HG03354 (cell line): ENCODE measurements around the gene GPR89A.
"Not testable (repeated sequence)": the region's sequence is repeated elsewhere in the genome, so short reads cannot be mapped to it uniquely, and the experiment has no call there.

ENCODE experiments used
- ATAC-seq: cut with Tn5 transposase; IDR thresholded peaks from one replicate; pipeline ENCODE4 v1.9.1; 2021; ENCODE audit warnings: mild to moderate bottlenecking; ENCODE audit not compliant: unreplicated experiment, poor library complexity, severe bottlenecking

The GPR89A gene

GRCh38 chr1:145711213-145711651 lies 103.4 kb downstream of the GPR89A start:
- no peak for ATAC-seq

GRCh38 chr1:145714524-145715111 lies 106.8 kb downstream of the GPR89A start:
- ATAC-seq, result no peak

DNA sequence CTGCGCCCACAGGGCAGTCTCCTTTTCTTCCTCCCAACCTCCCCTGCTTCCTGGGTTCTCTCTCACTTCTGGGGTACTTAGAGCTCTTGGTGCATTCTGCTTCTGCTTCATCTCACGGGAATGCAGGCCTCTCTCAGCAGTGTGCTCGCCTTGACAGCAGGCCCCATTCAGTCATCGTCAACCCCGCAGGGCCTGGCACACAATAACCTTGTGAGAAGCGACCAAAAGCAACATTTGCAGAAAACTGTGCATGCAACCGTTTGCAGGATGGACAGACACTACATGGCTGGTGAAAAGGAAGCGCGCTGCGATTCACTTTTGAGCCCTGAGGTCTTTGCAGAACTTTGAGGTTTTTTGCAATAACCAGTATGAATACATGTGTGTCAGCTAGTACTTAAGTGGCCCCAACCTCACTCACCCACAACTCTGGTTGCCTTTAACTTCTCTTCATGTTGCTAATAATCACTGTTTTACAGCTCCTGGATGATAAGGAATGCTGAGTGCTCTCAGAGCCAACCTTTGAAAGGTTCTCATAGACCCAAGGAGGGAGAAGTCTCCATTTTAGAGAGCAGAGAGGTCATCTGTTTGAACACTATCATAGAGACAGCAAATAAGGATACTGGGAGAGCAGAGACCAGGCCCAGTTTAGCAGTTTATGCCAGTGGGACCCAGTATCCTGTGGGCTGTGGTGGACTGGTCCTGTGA lies 109.0 kb downstream of the GPR89A start:
- no peak for ATAC-seq

DNA sequence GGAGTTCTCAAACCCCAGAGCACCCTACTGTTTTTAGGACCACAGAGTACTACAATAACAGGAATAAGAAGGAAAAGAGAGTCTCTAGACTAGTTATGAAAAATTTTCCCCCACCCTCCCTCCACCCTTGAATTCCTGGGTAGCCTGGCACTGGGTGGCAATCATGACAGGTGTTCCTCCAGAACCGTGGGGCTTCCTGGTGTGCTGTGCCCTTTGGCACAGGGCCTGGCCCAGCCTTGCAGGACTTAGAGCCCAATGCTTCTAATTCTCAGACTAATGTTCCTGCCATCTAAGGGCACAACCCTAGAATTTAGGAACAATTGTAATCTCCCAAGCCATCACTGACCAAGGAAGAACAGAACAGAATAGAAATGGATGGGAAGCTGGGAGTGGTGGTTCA lies 110.0 kb downstream of the GPR89A start:
- no peak for ATAC-seq

DNA sequence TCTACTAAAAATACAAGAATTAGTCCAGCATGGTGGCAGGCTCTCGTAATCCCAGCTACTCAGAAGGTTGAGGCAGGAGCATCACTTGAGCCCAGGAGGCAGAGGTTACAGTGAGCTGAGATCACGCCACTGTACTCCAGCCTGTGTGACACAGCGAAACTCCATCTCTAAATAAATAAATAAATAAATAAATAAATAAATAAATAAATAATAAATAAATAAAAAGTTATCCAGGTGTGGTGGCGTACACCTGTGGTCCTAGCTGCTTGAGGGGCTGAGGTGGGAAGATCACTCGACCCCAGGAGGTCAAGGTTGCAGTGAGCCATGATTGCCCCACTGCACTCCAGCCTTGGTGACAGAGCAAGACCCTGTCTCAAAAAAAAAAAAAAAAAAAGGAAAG lies 110.7 kb downstream of the GPR89A start:
- ATAC-seq, result not testable (repeated sequence)

- ATAC-seq, result no peak
Observed at GRCh38 chr1:145719230-145720079, 111.7 kb downstream of the GPR89A start, which contains the start of gene CD160. Gene CD160 (plus strand): TSS chr1:145719499. CDS start chr1:145728328, 8,829 bp downstream.
